ENCODE measurements around the gene CDC45. TPM values are rescaled to one million over a fixed set of nuclear protein-coding genes. Genes with fewer than 3 reads are reported as not detected.

The CDC45 gene
- total and polyA plus RNA-seq, 7 donors, result 0.14 to 16.6 (median 6.1) TPM; not detected in 3

DNA sequence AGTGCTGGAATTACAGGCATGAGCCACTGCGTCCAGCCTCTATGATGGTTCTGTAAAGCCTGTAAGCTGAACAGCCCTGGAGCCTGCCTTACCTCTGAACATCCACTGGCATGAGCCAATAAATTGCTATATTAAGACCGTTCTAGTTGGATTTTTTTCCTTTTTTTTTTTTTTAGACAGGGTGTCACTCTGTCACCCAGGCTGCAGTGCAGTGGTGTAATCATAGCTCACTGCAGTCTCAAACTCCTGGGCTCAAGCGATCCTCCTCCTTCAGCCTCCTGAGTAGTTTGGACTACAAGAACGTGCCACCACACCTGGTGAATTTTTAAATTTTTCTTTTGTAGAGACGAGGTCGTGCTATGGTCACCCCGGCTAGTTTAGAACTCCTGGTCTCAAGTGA is 70.7 kb downstream of the CDC45 start:
- 79 to 85% methylated on average over 7 of the region's 7 CpGs for WGBS, 2 donors
- TF ChIP-seq POLR2AphosphoS5 (IDR thresholded peaks at IDR 0.05) (no peak), EP300 (IDR thresholded peaks at IDR 0.05) (no peak)
- H3K4me3 ChIP-seq, result no peak overlapping the region
- H3K9me3 ChIP-seq, result no peaks in the 10 kb centered on the region
- H3K4me1 ChIP-seq, result no peaks in the 10 kb centered on the region
- DNase-seq, result no peak
- H3K36me3 ChIP-seq, result no peaks in the 10 kb centered on the region
- intact Hi-C loops (cut with DNase I), result no loop called here
- no peaks in the 10 kb centered on the region for H3K27me3 ChIP-seq
- no peak overlapping the region for H3K27ac ChIP-seq

DNA sequence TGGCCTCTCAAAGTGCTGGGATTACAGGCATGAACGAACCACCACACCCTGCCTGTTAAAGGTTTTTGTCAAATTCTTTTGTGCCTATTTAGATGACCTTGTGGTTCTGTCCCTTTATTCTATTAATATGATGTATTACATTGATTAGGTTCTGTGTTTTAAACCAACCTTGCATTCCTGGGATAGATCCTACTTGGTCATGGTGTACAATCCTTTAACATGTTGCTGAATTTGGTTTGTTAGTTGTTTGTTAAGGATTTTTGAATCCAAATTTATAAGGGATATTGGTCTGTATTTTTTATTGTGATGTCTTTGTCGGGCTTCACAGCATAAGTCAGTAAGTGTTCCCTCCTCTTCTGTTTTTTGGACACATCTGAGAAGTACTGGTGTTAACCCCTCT is 73.5 kb downstream of the CDC45 start:
- Histone ChIP-seq H3K36me3 (no peaks in the 10 kb centered on the region), H3K27ac (no peak overlapping the region), H3K4me1 (no peaks in the 10 kb centered on the region), H3K4me3 (no peak overlapping the region), H3K9me3 (no peaks in the 10 kb centered on the region), H3K27me3 (no peaks in the 10 kb centered on the region)
- WGBS, 2 donors, result 82 to 91% methylated on average over 2 of the region's 2 CpGs
- intact Hi-C loops (cut with DNase I), result no loop called here
- DNase-seq, result no peak
- TF ChIP-seq POLR2A (IDR thresholded peaks at IDR 0.05), result no peak
- TF ChIP-seq, protein P1, sequence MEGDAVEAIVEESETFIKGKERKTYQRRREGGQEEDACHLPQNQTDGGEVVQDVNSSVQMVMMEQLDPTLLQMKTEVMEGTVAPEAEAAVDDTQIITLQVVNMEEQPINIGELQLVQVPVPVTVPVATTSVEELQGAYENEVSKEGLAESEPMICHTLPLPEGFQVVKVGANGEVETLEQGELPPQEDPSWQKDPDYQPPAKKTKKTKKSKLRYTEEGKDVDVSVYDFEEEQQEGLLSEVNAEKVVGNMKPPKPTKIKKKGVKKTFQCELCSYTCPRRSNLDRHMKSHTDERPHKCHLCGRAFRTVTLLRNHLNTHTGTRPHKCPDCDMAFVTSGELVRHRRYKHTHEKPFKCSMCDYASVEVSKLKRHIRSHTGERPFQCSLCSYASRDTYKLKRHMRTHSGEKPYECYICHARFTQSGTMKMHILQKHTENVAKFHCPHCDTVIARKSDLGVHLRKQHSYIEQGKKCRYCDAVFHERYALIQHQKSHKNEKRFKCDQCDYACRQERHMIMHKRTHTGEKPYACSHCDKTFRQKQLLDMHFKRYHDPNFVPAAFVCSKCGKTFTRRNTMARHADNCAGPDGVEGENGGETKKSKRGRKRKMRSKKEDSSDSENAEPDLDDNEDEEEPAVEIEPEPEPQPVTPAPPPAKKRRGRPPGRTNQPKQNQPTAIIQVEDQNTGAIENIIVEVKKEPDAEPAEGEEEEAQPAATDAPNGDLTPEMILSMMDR (IDR thresholded peaks at IDR 0.05), result no peak
- no peak for TF ChIP-seq POLR2AphosphoS5 (IDR thresholded peaks at IDR 0.05)
- TF ChIP-seq EP300 (IDR thresholded peaks at IDR 0.05), result no peak

DNA sequence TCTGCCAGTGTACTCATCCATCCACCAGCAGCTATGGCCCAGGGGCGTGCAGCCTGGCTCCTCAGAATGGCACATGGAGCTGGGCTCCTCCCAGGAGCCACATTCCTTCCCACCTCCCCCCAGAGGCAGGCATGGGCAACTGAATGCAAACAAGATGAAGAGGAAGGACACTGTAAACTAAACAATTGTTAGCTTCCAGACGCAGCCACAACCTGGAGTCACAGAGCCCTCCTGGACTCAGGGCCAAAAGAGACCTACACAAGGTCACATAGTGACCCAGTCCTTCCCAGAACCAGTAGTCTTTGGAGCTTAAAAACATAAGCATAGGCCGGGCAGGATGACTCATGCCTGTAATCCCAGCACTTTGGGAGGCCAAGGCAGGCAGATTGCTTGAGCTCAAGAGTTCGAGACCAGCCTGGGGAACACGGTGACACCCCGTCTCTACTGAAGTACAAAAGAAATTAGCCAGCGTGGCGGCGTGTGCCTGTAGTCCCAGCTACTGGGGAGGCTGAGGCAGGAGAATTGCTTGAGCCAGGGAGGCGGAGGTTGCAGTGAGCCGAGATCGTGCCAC is 75.2 kb downstream of the CDC45 start:
- Histone ChIP-seq H3K4me3 (no peak overlapping the region), H3K27ac (no peak overlapping the region), H3K9me3 (no peaks in the 10 kb centered on the region), H3K36me3 (no peaks in the 10 kb centered on the region), H3K4me1 (no peaks in the 10 kb centered on the region), H3K27me3 (no peaks in the 10 kb centered on the region)
- DNase-seq, result peak; percentile 26
- WGBS, 2 donors, result 77 to 82% methylated on average over 12 of the region's 12 CpGs
- TF ChIP-seq POLR2A (IDR thresholded peaks at IDR 0.05) (no peak), EP300 (IDR thresholded peaks at IDR 0.05) (no peak), POLR2AphosphoS5 (IDR thresholded peaks at IDR 0.05) (no peak)
- TF ChIP-seq, protein P1 (IDR thresholded peaks at IDR 0.05), result no peak
- intact Hi-C loops (cut with DNase I), result no loop called here

DNA sequence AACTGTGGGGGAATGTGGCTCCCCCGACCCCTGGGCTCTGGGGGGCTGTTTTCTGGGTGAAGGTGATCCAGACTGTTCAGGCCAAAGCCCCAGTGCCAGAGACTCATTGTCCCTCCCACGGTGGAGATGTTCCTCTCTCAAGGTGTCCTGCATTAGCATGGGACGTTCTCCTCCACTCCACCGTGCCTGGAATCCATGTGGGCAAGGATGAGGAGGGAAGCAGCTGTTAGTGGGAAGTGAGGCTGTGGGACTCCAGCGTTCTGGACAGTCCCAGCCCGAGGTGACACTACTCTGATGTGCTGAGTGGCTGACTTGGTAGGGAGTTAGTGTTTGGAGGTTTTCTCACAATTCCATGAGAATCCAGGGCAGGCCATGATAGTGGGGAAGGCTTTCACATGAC is 75.9 kb downstream of the CDC45 start:
- no peak overlapping the region for H3K27ac ChIP-seq
- DNase-seq, result no peak
- H3K4me3 ChIP-seq, result no peak overlapping the region
- no peak for TF ChIP-seq POLR2A (IDR thresholded peaks at IDR 0.05)
- TF ChIP-seq POLR2AphosphoS5 (IDR thresholded peaks at IDR 0.05), result no peak
- no peak for TF ChIP-seq EP300 (IDR thresholded peaks at IDR 0.05)
- TF ChIP-seq, protein P1 (IDR thresholded peaks at IDR 0.05), result no peak
- H3K9me3 ChIP-seq, result no peaks in the 10 kb centered on the region
- 75 to 87% methylated on average over 6 of the region's 6 CpGs for WGBS, 2 donors
- no peaks in the 10 kb centered on the region for H3K27me3 ChIP-seq
- intact Hi-C loops (cut with DNase I), result no loop called here
- no peaks in the 10 kb centered on the region for H3K36me3 ChIP-seq
- H3K4me1 ChIP-seq, result no peaks in the 10 kb centered on the region

DNA sequence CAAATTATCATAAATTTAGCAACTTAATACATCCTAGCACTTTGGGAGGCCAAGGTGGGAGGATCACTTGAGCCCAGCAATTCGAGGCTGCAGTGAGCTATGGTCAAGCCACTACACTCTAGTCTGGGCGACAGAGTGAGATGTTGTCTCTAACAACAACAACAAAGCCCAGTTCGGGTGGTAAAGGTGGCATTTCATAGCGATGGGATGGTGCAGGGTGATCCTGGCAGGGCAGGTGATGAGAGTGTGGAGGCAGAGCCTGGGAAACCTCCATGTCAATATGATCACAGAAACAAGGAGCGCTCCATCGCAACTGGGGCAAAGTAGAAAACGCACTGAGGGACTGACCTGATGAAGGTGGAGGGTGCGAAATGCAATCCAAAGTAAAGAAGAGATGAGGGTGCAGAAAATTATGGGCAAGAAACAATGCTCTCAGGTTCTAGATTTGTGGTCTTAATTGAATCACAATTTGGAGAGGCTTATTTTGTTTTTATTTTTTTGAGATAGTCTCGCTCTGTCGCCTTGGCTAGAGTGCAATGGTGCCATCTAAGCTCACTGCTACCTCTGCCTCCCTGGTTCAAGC is 77.3 kb downstream of the CDC45 start:
- H3K9me3 ChIP-seq, result no peaks in the 10 kb centered on the region
- DNase-seq, result no peak
- no peak overlapping the region for H3K27ac ChIP-seq
- H3K27me3 ChIP-seq, result no peaks in the 10 kb centered on the region
- no peak overlapping the region for H3K4me3 ChIP-seq
- no peaks in the 10 kb centered on the region for H3K4me1 ChIP-seq
- no peaks in the 10 kb centered on the region for H3K36me3 ChIP-seq
- 89 to 94% methylated on average over 10 of the region's 10 CpGs for WGBS, 2 donors
- TF ChIP-seq POLR2A (IDR thresholded peaks at IDR 0.05), result no peak
- no peak for TF ChIP-seq POLR2AphosphoS5 (IDR thresholded peaks at IDR 0.05)
- no peak for TF ChIP-seq EP300 (IDR thresholded peaks at IDR 0.05)
- TF ChIP-seq, protein P1 (IDR thresholded peaks at IDR 0.05), result no peak
- intact Hi-C loops (cut with DNase I), result no loop called here

All from sigmoid colon (tissue), 7 donors.